GM12878 (cell line): ENCODE data around the gene NEK8. TPM values are rescaled to one million over a fixed set of nuclear protein-coding genes. Genes with fewer than 3 reads are reported as not detected.

ENCODE experiments used
- ATAC-seq: fragments of 200-7000 bp; cut with Tn5 transposase; 3 replicates; pipeline ENCODE4 v1.9.1; 2020; ENCODE audit warnings: mild to moderate bottlenecking, moderate library complexity
- BruUV-seq: library from RNA; stranded (reverse); fragments of 400-500 nt; replicated peaks from 2 replicates; lab custom pipeline; 2021; lab: Mats Ljungman, UMichigan
- CTCF ChIA-PET: fragments of 300-600 bp; sonication (Branson Sonifier 250); formaldehyde crosslinking; extraction: SDS; loops from one replicate; lab custom pipeline; 2021; ENCODE audit warnings: inconsistent platforms; lab: Yijun Ruan, JAX
- POLR2A ChIA-PET: fragments of 350-600 bp; formaldehyde crosslinking; extraction: SDS; loops from one replicate; lab custom pipeline; 2021; ENCODE audit warnings: inconsistent platforms; lab: Charles Lee
- RAD21 ChIA-PET: fragments of 300-600 bp; sonication (Branson Sonifier 250); formaldehyde crosslinking; loops from one replicate; lab custom pipeline; 2023; ENCODE audit warnings: antibody characterized with exemption; ENCODE audit not compliant: unreplicated experiment; lab: Charles Lee
- SMC1A ChIA-PET: fragments of 300-600 bp; sonication (Branson Sonifier 250); formaldehyde crosslinking; loops from one replicate; lab custom pipeline; 2023; ENCODE audit not compliant: unreplicated experiment, uncharacterized antibody; lab: Charles Lee
- DNase-seq: peaks from one replicate; pipeline ENCODE4 v3.0.0-alpha.2; 2011; ENCODE audit warnings: low read depth, low spot score
- FAIRE-seq: peaks from 3 replicates; lab custom pipeline; 2011; peaks lifted over from hg19 to GRCh38; lab: Jason Lieb, UNC
- H2AFZ ChIP-seq: 2 replicates; pipeline ENCODE4 v1.6.0; 2011; ENCODE audit warnings: low read depth, low read length, control low read depth; ENCODE audit not compliant: control insufficient read depth
- H3K27ac ChIP-seq: 2 replicates; pipeline ENCODE4 v1.5.1; 2011; ENCODE audit warnings: control low read depth; ENCODE audit not compliant: control insufficient read depth, insufficient read depth
- H3K27me3 ChIP-seq, 2 experiments: replicated peaks in 1 of 2; 2 replicates each; pipeline versions ENCODE4 v1.6.0 to v1.6.1; 2011; ENCODE audit warnings: low read length in 1 of 2; ENCODE audit not compliant: control insufficient read depth in 2 of 2, insufficient read depth in 2 of 2
- H3K36me3 ChIP-seq, 2 experiments: 2 replicates each; pipeline ENCODE4 v1.5.1; 2011; ENCODE audit warnings: low read length in 1 of 2; ENCODE audit not compliant: control insufficient read depth in 2 of 2, insufficient read depth in 2 of 2
- H3K4me1 ChIP-seq: 2 replicates; pipeline ENCODE4 v1.6.1; 2011; ENCODE audit warnings: mild to moderate bottlenecking, low read length, moderate library complexity, mixed read lengths; ENCODE audit not compliant: control insufficient read depth, insufficient read depth
- H3K4me2 ChIP-seq: 2 replicates; pipeline ENCODE4 v1.6.0; 2011; ENCODE audit warnings: control low read depth; ENCODE audit not compliant: control insufficient read depth, insufficient read depth
- H3K4me3 ChIP-seq: fragments of 200-600 bp; sonication (generic); 2 replicates; pipeline ENCODE4 v1.5.1; 2016
- H3K79me2 ChIP-seq: 2 replicates; pipeline ENCODE4 v1.6.0; 2011; ENCODE audit warnings: low read length; ENCODE audit not compliant: control insufficient read depth, insufficient read depth
- H3K9ac ChIP-seq: 2 replicates; pipeline ENCODE4 v1.8.0; 2011; ENCODE audit warnings: low read length, control low read depth, mixed read lengths; ENCODE audit not compliant: control insufficient read depth, insufficient read depth
- H3K9me3 ChIP-seq: replicated peaks from 3 replicates; pipeline ENCODE4 v1.5.1; 2011; ENCODE audit warnings: mild to moderate bottlenecking, low read length; ENCODE audit not compliant: control insufficient read depth, insufficient read depth
- H4K20me1 ChIP-seq: 2 replicates; pipeline ENCODE4 v1.6.0; 2011; ENCODE audit not compliant: control insufficient read depth, insufficient read depth
- ASH2L ChIP-seq: fragments of 300-600, 200-600 bp; sonication (generic); IDR thresholded peaks from 2 replicates; pipeline ENCODE4 v1.6.1; 2017; ENCODE audit warnings: low read depth, mild to moderate bottlenecking, borderline replicate concordance
- CTCF ChIP-seq, 3 experiments: IDR thresholded peaks in 2 of 3; conservative IDR thresholded peaks in 1 of 3; 2 replicates each; pipeline ENCODE4 v1.5.1; 2011; ENCODE audit warnings: low read depth in 3 of 3, low read length in 3 of 3, mild to moderate bottlenecking in 3 of 3, control low read depth in 2 of 3, moderate library complexity in 2 of 3, inconsistent platforms in 1 of 3, mixed read lengths in 1 of 3; ENCODE audit not compliant: control insufficient read depth in 2 of 3, insufficient read depth in 1 of 3; ENCODE audit errors: extremely low read depth in 1 of 3
- KAT2A ChIP-seq: conservative IDR thresholded peaks from 2 replicates; pipeline ENCODE4 v1.6.1; 2011; ENCODE audit warnings: low read depth, low read length; ENCODE audit not compliant: control insufficient read depth
- KDM1A ChIP-seq: fragments of 200-600 bp; sonication (generic); IDR thresholded peaks from 2 replicates; pipeline ENCODE4 v1.6.1; 2016; ENCODE audit warnings: borderline replicate concordance
- KLF5 ChIP-seq: fragments of 450-650 bp; IDR thresholded peaks from 2 replicates; pipeline ENCODE4 v1.6.1; 2014; ENCODE audit warnings: mild to moderate bottlenecking; ENCODE audit not compliant: partially characterized antibody
- MEF2A ChIP-seq: IDR thresholded peaks from 2 replicates; pipeline ENCODE4 v1.6.1; 2011; ENCODE audit warnings: low read depth, mild to moderate bottlenecking, low read length, moderate library complexity; ENCODE audit not compliant: insufficient read depth
- MYB ChIP-seq: fragments of 150-350 bp; IDR thresholded peaks from 2 replicates; pipeline ENCODE4 v1.6.1; 2014; ENCODE audit warnings: mild to moderate bottlenecking, low read depth, low read length, borderline replicate concordance
- RAD51 ChIP-seq: fragments of 450-650 bp; IDR thresholded peaks from 2 replicates; pipeline ENCODE4 v1.6.1; 2016; ENCODE audit warnings: moderate library complexity, mild to moderate bottlenecking, inconsistent platforms
- SMAD5 ChIP-seq: IDR thresholded peaks from 2 replicates; pipeline ENCODE4 v1.6.1; 2016; ENCODE audit warnings: antibody characterized with exemption, low read depth
- SP1 ChIP-seq: IDR thresholded peaks from one replicate; pipeline ENCODE4 v1.6.1; 2011; ENCODE audit warnings: low read depth, low read length
- SPI1 ChIP-seq: IDR thresholded peaks from 2 replicates; pipeline ENCODE4 v1.6.1; 2011; ENCODE audit warnings: low read depth, mild to moderate bottlenecking, low read length, moderate library complexity, borderline replicate concordance; ENCODE audit not compliant: insufficient read depth
- SRF ChIP-seq, 2 experiments: IDR thresholded peaks; 2 replicates each; pipeline ENCODE4 v1.6.1; 2011; ENCODE audit warnings: low read depth in 2 of 2, low read length in 2 of 2, mild to moderate bottlenecking in 1 of 2, moderate library complexity in 1 of 2
- SUZ12 ChIP-seq: fragments of 200-600 bp; sonication (generic); IDR thresholded peaks from one replicate; pipeline ENCODE4 v1.6.1; 2018; ENCODE audit warnings: antibody characterized with exemption, mild to moderate bottlenecking; ENCODE audit not compliant: unreplicated experiment
- ZNF274 ChIP-seq: IDR thresholded peaks from one replicate; pipeline ENCODE4 v1.8.0; 2011; ENCODE audit not compliant: insufficient read length, insufficient read depth
- WGBS: methylation state at CpG from one replicate; pipeline ENCODE4 v1.1.6; 2016; ENCODE audit warnings: low lambda C conversion rate; ENCODE audit not compliant: insufficient replicate concordance, insufficient coverage; ENCODE audit errors: missing lambda C conversion rate; 5-methylcytosine and 5-hydroxymethylcytosine counted together
- in situ Hi-C: fragments of 300-500 bp; cut with MboI; formaldehyde crosslinking; loops from 9 replicates; pipeline ENCODE4 v1.14.3; 2018; ENCODE audit warnings: mixed read lengths
- intact Hi-C: fragments of 100-400 bp; cut with micrococcal nuclease; formaldehyde crosslinking; loops from one replicate; pipeline ENCODE4 v1.14.2; 2022; ENCODE audit not compliant: unreplicated experiment
- polyA plus RNA-seq, 11 experiments: library from polyadenylated mRNA; depleted of rRNA in 4 of 11; unstranded in 6 of 11; stranded (reverse) in 5 of 11; fragments of >200 nt; fragmentation: Nextera tagmentation in 4 of 11; fragmentation: Illumina TruSeq in 1 of 11; extraction: Ambion mirVana in 4 of 11; extraction: Trizol in 1 of 11; gene quantifications; 1 replicate in 1 of 11; 2 replicates in 10 of 11; pipeline versions ENCODE4 v1.2.1 to v1.2.3, GENCODE V29; 2011 to 2016; ENCODE audit warnings: inconsistent platforms in 2 of 11, missing spikeins in 2 of 11, low read depth in 1 of 11
- total RNA-seq, 4 experiments: library from RNA; depleted of rRNA in 3 of 4; stranded (reverse); fragments of >200 nt in 3 of 4; fragmentation: Illumina TruSeq in 1 of 4; extraction: Trizol in 1 of 4; gene quantifications; 2 replicates each; pipeline versions ENCODE4 v1.2.1 to v1.2.3, GENCODE V29; 2013 to 2021

NEK8 gene
- total and polyA plus RNA-seq, 10 of the 15 experiments (the other 5 are each of a cell fraction or from before 2014, with no cell fraction given) = 2.3 to 14.3 (median 9.4) TPM

DNA sequence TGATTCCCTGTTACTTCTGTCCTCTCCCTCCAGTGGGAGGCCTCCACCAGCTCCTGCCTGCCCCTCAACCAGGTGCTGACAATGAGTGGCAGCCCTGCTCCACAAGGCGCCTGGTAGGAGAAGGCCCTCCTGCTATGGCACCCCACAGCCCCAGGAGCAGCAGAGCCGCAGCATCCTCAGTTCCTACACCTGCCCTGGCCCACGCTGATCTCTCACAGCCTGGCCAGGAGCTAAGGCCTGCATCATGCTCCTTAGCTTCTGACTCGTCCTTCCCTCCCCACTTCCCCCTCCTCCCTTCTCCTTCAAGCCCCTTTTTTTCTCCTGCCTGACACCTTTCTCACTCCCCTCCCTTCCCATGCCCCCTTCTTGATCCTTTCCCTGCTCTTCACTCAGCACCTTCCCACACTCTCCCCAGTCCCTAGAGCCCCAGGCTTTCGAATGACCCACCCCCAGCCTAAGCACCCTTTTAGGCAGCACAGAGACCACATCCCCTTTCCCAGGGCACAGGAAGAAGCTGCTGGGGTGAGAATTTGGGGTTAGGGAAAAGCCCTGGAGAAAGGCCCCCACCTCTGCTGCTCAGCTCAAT, 23.4 kb upstream of the NEK8 start:
- DNase-seq (no peak), ATAC-seq (no peak)
- Histone ChIP-seq H3K4me1 (no peaks in the 10 kb centered on the region), H3K4me2 (no peak overlapping the region), H2AFZ (no peak overlapping the region), H3K27ac (no peak overlapping the region), H3K9ac (no peak overlapping the region), H3K9me3 (no peaks in the 10 kb centered on the region), H3K36me3 (peaks cover 10 to 27% of the 10 kb centered on the region in 2 experiments; a peak in 3 of 4 replicates)
- 72% methylated on average over 5 of the region's 5 CpGs for WGBS
- no TSS peak for BruUV-seq
- intact Hi-C loops = no loop called here
- TF ChIP-seq SUZ12 (no peak), SPI1 (no peak), MEF2A (no peak), SMAD5 (no peak), RAD51 (no peak), KDM1A (no peak), CTCF (IDR thresholded peaks at IDR 0.05 in 2 of 3, conservative IDR thresholded peaks at IDR 0.05 in 1 of 3; ENCODE audit: control insufficient read depth in 2 of 3, extremely low read depth in 1 of 3, insufficient read depth in 1 of 3, low read depth in 3 of 3, low read length in 3 of 3) (no peak), ASH2L (no peak), ZNF274 (no peak), KAT2A (no peak), MYB (no peak), SRF (IDR thresholded peaks at IDR 0.05; ENCODE audit: low read depth in 2 of 2, low read length in 2 of 2) (no peak), KLF5 (no peak), SP1 (no peak)
- TF ChIP-seq, all 136 proteins: peak for 0
- no peak for FAIRE-seq
- Histone ChIP-seq H3K27me3 (no peaks in the 10 kb centered on the region), H3K4me3 (no peak overlapping the region), H3K79me2 (no peaks in the 10 kb centered on the region), H4K20me1 (no peaks in the 10 kb centered on the region)
- ChIA-PET RAD21 (no interaction called here), POLR2A (interaction anchor here (0.7 kb wide), 1 partner anchor 11 kb away, joined by 3 read pairs; no protein-coding TSS in a partner anchor), CTCF (interaction anchor here (1.5 kb wide), 1 partner anchor 128 kb away, joined by 3 read pairs; the partner anchor contains the start of gene ALDOC), SMC1A (interaction anchor here (1.4 kb wide), 1 partner anchor 12 kb away, joined by 4 read pairs; no protein-coding TSS in a partner anchor)
- in situ Hi-C loops = no loop called here
